Glutamatergic neuron (in vitro differentiated cells): ENCODE data around the gene LIN37. TPM values are rescaled to one million over a fixed set of nuclear protein-coding genes. Genes with fewer than 3 reads are reported as not detected.

Experiments
- DNase-seq: peaks from one replicate; pipeline ENCODE4 v3.0.0; 2022
- H3K27ac Mint-ChIP-seq: one replicate; pipeline ENCODE4 v1.8.0; 2020; ENCODE audit warnings: mild to moderate bottlenecking, mixed read lengths, inconsistent platforms; ENCODE audit not compliant: unreplicated experiment
- H3K27me3 Mint-ChIP-seq: one replicate; pipeline ENCODE4 v1.8.0; 2020; ENCODE audit warnings: mild to moderate bottlenecking, moderate library complexity, mixed read lengths, inconsistent platforms; ENCODE audit not compliant: unreplicated experiment
- H3K36me3 Mint-ChIP-seq: one replicate; pipeline ENCODE4 v1.8.0; 2020; ENCODE audit warnings: mild to moderate bottlenecking, mixed read lengths, inconsistent platforms; ENCODE audit not compliant: unreplicated experiment
- H3K4me1 Mint-ChIP-seq: one replicate; pipeline ENCODE4 v1.8.0; 2020; ENCODE audit warnings: mild to moderate bottlenecking, low read depth, mixed read lengths, inconsistent platforms; ENCODE audit not compliant: unreplicated experiment
- H3K4me3 Mint-ChIP-seq: one replicate; pipeline ENCODE4 v1.8.0; 2020; ENCODE audit warnings: mild to moderate bottlenecking, mixed read lengths, inconsistent platforms; ENCODE audit not compliant: unreplicated experiment
- H3K9me3 Mint-ChIP-seq: one replicate; pipeline ENCODE4 v1.8.0; 2020; ENCODE audit warnings: mild to moderate bottlenecking, moderate library complexity, mixed read lengths, inconsistent platforms; ENCODE audit not compliant: unreplicated experiment
- total RNA-seq: library from RNA; stranded (reverse); fragmentation: NEBNext Ultra II Directional; extraction: Animal tissue kit (Norgen Biotek cat#: 25700); gene quantifications from one replicate; pipeline ENCODE4 v1.2.1, GENCODE V29; 2021; ENCODE audit not compliant: unreplicated experiment
- TF ChIP-seq, protein P1 (sequence below): fragments of 200-600 bp; sonication (generic); IDR thresholded peaks from one replicate; pipeline ENCODE4 v1.5.0; 2021; ENCODE audit not compliant: partially characterized antibody, unreplicated experiment

LIN37 gene
- total RNA-seq, 1 donor from 2014 or later = 29.8 TPM

DNA sequence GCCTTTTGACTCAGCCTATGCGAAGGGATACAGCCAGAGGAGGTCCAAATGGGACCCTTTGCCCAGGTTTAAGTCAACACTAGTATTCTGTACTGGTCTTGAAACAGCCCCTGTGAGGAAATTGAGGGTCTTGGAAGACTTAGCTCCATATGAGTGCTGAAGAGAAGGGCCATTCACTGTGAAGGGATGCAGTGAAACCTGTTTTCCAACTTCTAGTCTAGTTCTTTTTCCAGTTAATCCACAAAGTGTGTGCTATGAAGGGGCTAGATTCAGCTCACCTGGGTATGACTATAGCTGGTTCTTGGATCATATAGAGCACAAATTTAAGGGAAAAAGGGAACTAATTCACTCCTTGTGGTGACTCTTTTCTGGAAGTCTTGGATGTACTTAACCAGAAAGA is 40.0 kb upstream of the LIN37 start:
- Mint-ChIP-seq H3K9me3 (peaks cover 1% of the 10 kb centered on the region), H3K27ac (no peak overlapping the region), H3K27me3 (peaks cover 7% of the 10 kb centered on the region), H3K36me3 (no peaks in the 10 kb centered on the region), H3K4me1 (no peaks in the 10 kb centered on the region), H3K4me3 (no peak overlapping the region)
- TF ChIP-seq, protein P1, sequence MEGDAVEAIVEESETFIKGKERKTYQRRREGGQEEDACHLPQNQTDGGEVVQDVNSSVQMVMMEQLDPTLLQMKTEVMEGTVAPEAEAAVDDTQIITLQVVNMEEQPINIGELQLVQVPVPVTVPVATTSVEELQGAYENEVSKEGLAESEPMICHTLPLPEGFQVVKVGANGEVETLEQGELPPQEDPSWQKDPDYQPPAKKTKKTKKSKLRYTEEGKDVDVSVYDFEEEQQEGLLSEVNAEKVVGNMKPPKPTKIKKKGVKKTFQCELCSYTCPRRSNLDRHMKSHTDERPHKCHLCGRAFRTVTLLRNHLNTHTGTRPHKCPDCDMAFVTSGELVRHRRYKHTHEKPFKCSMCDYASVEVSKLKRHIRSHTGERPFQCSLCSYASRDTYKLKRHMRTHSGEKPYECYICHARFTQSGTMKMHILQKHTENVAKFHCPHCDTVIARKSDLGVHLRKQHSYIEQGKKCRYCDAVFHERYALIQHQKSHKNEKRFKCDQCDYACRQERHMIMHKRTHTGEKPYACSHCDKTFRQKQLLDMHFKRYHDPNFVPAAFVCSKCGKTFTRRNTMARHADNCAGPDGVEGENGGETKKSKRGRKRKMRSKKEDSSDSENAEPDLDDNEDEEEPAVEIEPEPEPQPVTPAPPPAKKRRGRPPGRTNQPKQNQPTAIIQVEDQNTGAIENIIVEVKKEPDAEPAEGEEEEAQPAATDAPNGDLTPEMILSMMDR = no peak
- DNase-seq = no peak

DNA sequence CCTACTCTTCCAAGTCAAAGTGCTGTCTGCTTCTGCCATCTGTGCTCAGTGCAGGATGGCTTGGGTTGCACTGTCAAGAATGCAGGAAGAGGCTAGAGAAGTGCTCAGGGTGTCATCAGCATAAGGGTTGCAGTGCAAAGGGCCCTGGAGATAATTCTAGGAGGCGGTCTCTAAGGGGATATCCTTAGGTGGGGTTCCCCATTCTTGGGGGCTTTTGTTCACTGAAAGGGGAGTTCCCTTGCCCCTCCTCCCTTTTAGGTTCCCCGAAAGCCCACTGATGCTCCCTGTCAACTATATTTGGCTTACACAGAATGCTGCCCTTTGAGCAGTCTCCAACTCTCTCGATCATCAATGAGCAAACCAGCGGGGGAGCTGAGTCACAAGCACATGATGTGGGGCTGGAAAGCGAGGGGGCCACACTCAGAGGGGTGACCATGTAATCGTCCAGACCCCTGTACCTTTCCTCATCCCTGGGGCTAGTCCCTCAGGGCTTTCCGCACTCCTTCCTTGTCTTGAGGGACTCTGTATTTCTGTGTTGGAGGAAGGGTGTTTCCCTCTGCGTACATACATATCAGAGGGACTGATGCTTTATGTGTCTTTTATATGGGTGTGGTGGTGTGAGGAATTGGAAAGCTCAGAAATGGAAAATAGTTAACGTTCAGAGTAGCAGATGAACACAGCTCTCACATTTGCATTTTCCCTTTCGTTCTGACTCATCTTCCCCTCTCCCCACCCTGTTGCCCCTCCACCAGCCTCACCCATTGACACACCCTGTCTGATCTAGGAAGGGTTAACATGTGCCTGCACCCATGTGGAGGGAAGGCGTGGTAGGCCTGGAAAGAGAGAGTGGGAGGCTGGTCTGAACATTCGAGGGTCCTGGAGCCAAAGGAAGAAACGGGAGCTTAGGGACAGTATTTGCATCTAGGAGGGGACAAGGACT is 37.3 kb upstream of the LIN37 start:
- Mint-ChIP-seq H3K36me3 (no peaks in the 10 kb centered on the region), H3K9me3 (peaks cover 1% of the 10 kb centered on the region), H3K4me1 (peaks cover 9% of the 10 kb centered on the region), H3K27me3 (peaks cover 9% of the 10 kb centered on the region), H3K4me3 (no peak overlapping the region), H3K27ac (no peak overlapping the region)
- DNase-seq = no peak
- TF ChIP-seq, protein P1 = no peak

DNA sequence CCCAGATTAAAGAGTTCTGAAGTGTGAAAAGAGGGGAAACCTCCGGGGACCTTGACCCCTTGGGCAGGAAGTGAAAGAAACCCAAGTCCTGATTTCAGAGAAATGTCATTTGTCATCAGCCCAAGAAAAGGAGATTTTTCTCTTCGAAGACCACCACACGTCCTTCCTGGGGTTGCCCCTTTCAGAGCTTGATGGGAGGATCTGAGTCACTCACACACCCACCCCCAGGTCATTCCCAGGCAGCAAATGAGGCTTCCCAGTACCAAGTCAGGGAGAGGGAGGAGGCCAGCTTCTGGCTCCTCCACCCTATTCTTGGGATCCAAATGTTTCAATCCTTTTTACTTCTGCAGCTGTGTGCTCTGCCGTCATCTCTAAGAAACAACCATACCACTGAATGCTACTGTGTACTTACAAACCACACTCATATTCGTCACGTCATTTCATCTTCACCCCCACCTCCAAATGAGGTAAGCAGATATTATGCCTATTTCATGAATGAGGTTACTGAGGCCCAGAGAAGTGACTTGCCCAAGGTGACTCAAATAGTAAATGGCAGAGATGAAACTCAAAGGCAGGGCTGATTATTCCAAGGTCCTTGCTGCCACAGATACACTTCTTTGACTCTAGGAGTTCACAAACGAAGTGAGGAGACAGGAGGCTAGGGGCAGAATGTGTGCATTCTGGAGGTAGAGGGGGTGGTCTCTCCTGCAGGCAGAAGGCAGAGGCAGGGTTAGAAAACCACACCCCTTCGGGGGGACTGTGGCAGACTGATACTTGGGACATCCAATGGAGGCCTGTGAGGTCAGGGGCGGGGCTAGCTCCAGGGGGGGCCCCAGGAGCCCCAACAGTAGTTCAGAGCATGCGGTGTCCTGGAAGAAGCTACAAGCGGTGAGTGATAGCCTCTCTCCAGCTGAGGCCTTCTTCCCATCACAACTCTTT is 35.5 kb upstream of the LIN37 start:
- H3K4me1 Mint-ChIP-seq = peaks cover 11% of the 10 kb centered on the region
- no peaks in the 10 kb centered on the region for H3K36me3 Mint-ChIP-seq
- H3K27me3 Mint-ChIP-seq = peaks cover 10% of the 10 kb centered on the region
- no peak overlapping the region for H3K4me3 Mint-ChIP-seq
- H3K9me3 Mint-ChIP-seq = peaks cover 6% of the 10 kb centered on the region
- H3K27ac Mint-ChIP-seq = no peak overlapping the region
- TF ChIP-seq, protein P1 = no peak
- DNase-seq = no peak

DNA sequence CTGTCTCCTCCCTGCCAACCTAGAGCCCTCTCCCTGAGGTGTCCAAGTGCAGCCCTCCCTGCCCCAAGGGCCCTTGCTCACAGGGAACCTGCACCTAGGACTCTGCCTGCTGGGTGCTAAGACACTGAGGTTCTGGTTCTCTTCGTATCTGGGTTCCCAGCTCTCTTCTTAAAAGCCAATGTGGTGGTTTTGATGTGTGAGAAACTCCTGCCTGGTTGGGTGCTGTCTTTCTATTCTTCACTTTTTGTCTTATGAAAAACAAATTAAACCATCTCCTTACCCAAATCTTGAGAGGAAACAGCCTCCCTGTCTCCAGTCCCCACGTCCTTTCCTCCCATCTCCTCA is 34.9 kb upstream of the LIN37 start:
- Mint-ChIP-seq H3K4me1 (peaks cover 11% of the 10 kb centered on the region), H3K27ac (no peak overlapping the region), H3K9me3 (peaks cover 6% of the 10 kb centered on the region), H3K27me3 (peaks cover 10% of the 10 kb centered on the region), H3K36me3 (no peaks in the 10 kb centered on the region), H3K4me3 (no peak overlapping the region)
- TF ChIP-seq, protein P1 = no peak
- no peak for DNase-seq
